ENCODE data around the gene GFAP.

GFAP gene

DNA sequence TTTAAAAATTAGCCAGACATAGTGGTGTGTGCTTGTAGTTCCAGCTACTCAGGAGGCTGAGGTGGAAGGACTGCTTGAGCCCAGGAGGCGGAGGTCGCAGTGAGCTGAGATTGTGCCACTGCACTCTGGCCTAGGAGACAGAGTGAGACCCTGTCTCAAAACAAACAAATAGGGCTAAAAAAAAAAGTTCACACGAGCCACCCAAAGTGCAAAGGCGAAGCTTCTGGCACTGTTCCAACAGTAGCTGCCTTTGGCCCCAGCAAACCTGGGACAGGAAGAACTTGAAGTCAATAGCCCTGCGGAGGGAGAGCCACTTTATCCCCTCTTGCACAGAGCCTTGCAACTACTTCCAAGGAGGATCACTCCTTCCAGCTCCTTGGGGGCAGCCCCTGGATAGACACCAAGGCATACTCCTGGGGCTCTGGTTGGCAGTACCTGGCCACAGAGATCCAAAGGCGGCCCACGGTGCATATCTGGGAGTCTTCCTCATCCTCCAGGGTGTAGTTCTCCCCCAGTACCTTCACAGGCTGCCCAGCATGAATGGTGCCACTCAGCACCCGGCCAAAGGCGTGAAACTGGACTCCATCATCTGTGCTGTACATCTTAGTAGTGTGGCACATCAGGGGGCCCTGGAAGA, 52.9 kb downstream of the GFAP start:
- DNase-seq, result no peak

DNA sequence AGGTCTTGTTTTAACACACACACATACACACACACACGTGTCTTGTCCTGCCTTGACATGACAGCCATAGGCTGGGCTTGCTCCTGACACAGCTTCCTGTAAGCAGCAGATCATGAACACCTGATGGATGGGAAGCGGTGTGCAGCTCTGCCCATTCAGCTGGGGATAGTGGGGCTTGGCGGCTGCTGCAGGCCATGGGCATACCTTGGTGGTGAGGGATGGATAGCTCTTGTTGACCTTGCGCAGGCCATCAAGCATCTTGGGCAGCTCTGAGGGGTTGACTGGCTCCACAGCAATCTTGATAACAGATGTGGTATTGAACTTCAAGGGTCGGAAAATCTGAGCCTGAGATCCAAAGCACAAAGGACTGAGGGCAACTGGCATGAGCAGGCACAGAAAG, 55.6 kb downstream of the GFAP start:
- no peak for DNase-seq

DNA sequence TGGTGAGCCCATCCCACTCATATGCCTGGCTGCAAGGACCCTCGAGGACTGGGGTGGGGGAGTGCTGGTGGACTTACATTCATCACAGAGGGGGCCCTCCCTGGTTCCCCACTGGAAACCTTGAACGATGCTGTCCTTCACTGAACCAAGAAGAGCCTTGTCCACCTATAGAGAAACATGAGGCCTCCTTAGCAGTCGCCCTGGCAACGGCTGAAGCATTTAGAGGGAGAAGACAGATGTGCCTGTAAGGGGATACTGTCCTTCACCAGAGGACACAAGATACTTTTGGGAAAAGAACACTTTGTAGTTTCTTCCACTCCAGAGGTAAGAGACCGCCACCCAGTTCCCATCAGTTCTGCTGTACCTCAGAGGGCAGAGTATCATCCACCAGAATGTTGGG, 61.1 kb downstream of the GFAP start:
- no peak for DNase-seq

Data from fibroblast of skin of scalp (primary cell).